Right lobe of liver (tissue), 4 donors: Measurements from ENCODE around the gene INO80.

Experiments
- CTCF ChIP-seq, 4 donors: fragments of 200-600 bp in 3 of 4; fragments of 450-650 bp in 1 of 4; IDR thresholded peaks; one replicate each; pipeline versions ENCODE4 v1.5.1 to v1.8.0; 2016 to 2022; ENCODE audit warnings: antibody characterized with exemption in 4 of 4, mild to moderate bottlenecking in 2 of 4
- POLR2A ChIP-seq: fragments of 450-650 bp; IDR thresholded peaks from one replicate; pipeline ENCODE4 v1.6.1; 2017; ENCODE audit warnings: antibody characterized with exemption, mild to moderate bottlenecking
- donor health status: DM: no; HTN: no; CAD: no.
- donor health status: DM: no; HTN: no; CAD: no.
- donor health status: DM: no; HTN: yes; CAD: no.

- no peak for TF ChIP-seq CTCF (IDR thresholded peaks at IDR 0.05)
- no peak for TF ChIP-seq POLR2A
These were observed 44.7 kb upstream of the INO80 start for GRCh38 chr15:41160639-41161315.
